Measurements from ENCODE around the gene MEX3C. TPM values are rescaled to one million over a fixed set of nuclear protein-coding genes. Genes with fewer than 3 reads are reported as not detected.

MEX3C gene
- total RNA-seq, 1 donor from 2014 or later, result 17.2 TPM

- peaks cover 72% of the 10 kb centered on the region for H3K4me1 ChIP-seq
- H3K27ac ChIP-seq (replicated peaks), result peak overlapping the region; percentile 96
- intact Hi-C loops (cut with micrococcal nuclease), result loop anchor here (10.0 kb wide), 1 partner anchor 150 kb away; no protein-coding TSS in a partner anchor
- H3K4me3 ChIP-seq, result peak overlapping the region; percentile 94
- no peak for DNase-seq
- no peaks in the 10 kb centered on the region for H3K36me3 ChIP-seq
- no peak for TF ChIP-seq CTCF (IDR thresholded peaks at IDR 0.05; ENCODE audit: borderline replicate concordance)
- no peaks in the 10 kb centered on the region for H3K27me3 ChIP-seq (ENCODE audit: low read depth)
- H3K9me3 ChIP-seq (replicated peaks), result peaks cover 5% of the 10 kb centered on the region
Observed at GRCh38 chr18:51194604-51195003, 2.9 kb downstream of the MEX3C start.

DNA sequence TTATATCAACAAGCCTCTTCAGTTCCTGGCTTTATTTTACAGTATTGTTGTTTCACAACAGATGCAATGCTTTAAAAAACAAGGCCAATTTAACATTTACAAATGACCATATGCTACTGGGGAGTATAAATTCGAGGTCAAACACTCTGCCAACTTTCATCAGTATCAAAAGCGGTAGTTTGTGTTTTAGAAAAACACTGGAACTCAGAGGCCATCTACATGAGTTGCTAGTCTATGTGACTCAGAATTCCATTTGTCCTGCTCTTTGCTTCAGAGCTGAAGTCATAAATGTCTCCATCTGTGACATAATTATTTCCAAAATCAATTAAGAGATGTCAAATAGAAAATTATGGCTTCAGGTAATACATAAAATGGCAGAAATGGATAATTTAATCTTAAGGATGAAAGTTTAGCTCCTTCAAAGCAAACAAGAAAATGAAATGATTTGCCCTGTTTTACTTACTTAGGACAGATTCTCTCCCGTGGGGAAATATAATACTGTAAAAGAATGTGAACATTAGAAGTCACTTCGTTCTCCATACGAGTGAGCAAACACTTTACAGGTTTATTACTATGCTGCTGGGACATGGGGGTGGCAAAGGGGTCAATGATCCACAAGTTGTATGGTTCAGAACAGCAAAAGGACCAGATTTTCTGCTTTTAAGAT, 3.7 kb downstream of the MEX3C start:
- peak overlapping the region; percentile 96 for H3K27ac ChIP-seq (replicated peaks)
- DNase-seq, result no peak
- H3K4me1 ChIP-seq, result peaks cover 78% of the 10 kb centered on the region
- no peaks in the 10 kb centered on the region for H3K36me3 ChIP-seq
- no peak for TF ChIP-seq CTCF (IDR thresholded peaks at IDR 0.05; ENCODE audit: borderline replicate concordance)
- intact Hi-C loops (cut with micrococcal nuclease), result loop anchor here (10.0 kb wide), 1 partner anchor 149 kb away; no protein-coding TSS in a partner anchor
- peak overlapping the region; percentile 94 for H3K4me3 ChIP-seq
- H3K27me3 ChIP-seq (ENCODE audit: low read depth), result no peaks in the 10 kb centered on the region
- H3K9me3 ChIP-seq (replicated peaks), result peaks cover 3% of the 10 kb centered on the region

DNA sequence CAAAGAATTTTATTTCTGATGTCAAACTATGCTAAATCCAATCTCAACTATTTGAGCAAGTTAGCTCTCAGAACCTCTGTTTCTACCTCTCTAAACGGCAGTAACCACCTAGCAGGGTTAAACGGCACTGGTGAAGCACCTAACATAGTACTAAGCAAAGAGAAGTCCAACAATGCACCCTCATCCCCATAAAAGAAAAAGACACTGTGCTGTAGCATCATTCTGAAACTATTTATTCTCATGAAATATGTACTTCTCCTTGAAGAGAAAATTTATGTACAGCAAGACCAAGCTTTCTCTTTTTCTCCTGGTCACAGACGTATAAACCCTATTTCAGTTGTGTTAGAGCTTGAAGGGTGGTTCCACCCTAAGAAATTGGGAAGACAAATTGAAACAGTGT, 4.8 kb downstream of the MEX3C start:
- Histone ChIP-seq H3K4me3 (peak overlapping the region; percentile 1), H3K9me3 (replicated peaks) (no peaks in the 10 kb centered on the region), H3K27me3 (ENCODE audit: low read depth) (no peaks in the 10 kb centered on the region), H3K4me1 (peaks cover 88% of the 10 kb centered on the region), H3K36me3 (no peaks in the 10 kb centered on the region), H3K27ac (replicated peaks) (peak overlapping the region; percentile 96)
- TF ChIP-seq CTCF (IDR thresholded peaks at IDR 0.05; ENCODE audit: borderline replicate concordance), result no peak
- intact Hi-C loops (cut with micrococcal nuclease), result loop anchor here (10.0 kb wide), 1 partner anchor 148 kb away; no protein-coding TSS in a partner anchor
- DNase-seq, result no peak

- H3K4me1 ChIP-seq, result peaks cover 95% of the 10 kb centered on the region
- peak overlapping the region; percentile 96 for H3K27ac ChIP-seq (replicated peaks)
- TF ChIP-seq CTCF (IDR thresholded peaks at IDR 0.05; ENCODE audit: borderline replicate concordance), result no peak
Observed at GRCh38 chr18:51192026-51192425, 5.5 kb downstream of the MEX3C start.

DNA sequence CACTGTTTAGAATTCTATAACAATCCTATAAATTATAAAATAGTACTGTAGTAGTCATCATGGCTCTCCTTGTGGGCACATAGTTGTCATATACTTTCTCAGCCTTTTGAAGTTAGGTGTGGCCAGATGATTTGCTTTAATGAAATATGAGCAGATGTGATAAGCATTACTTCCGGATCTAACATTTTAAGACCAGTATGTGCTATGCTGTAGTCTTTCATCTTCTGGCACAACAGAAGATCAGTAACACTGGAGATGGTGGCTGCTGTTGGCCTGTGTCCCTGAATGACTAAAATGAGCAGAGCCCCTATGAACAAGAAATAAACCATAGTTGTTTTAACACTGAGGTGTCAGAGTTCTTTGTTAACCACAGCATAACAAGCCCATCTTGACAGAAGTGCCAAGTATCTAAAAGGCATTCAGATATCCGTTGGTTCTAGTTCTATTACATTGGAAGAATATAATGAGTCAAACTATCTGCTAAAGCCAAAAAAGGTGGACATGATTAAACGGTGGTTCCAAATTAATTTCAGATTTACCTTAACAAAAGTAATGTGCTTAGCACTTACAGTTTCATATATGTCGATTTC, 6.3 kb downstream of the MEX3C start:
- TF ChIP-seq CTCF (IDR thresholded peaks at IDR 0.05; ENCODE audit: borderline replicate concordance), result no peak
- H3K27me3 ChIP-seq (ENCODE audit: low read depth), result no peaks in the 10 kb centered on the region
- DNase-seq, result no peak
- peak overlapping the region; percentile 96 for H3K27ac ChIP-seq (replicated peaks)
- intact Hi-C loops (cut with micrococcal nuclease), result loop anchor here (10.0 kb wide), 1 partner anchor 146 kb away; no protein-coding TSS in a partner anchor
- H3K4me3 ChIP-seq, result no peak overlapping the region
- no peaks in the 10 kb centered on the region for H3K9me3 ChIP-seq (replicated peaks)
- no peaks in the 10 kb centered on the region for H3K36me3 ChIP-seq
- H3K4me1 ChIP-seq, result peaks cover 97% of the 10 kb centered on the region

More at GRCh38 chr18:51192026-51192425, 5.5 kb downstream of the MEX3C start:
- no peaks in the 10 kb centered on the region for H3K36me3 ChIP-seq
- intact Hi-C loops (cut with micrococcal nuclease), result loop anchor here (10.0 kb wide), 1 partner anchor 147 kb away; no protein-coding TSS in a partner anchor
- no peaks in the 10 kb centered on the region for H3K9me3 ChIP-seq (replicated peaks)
- no peaks in the 10 kb centered on the region for H3K27me3 ChIP-seq (ENCODE audit: low read depth)
- H3K4me3 ChIP-seq, result peak overlapping the region; percentile 1
- no peak for DNase-seq
